Fibroblast of gingiva (primary cell): ENCODE measurements around the gene ITPKC.

Source experiments
- DNase-seq: peaks from one replicate; pipeline ENCODE4 v3.0.0-alpha.2; 2011; ENCODE audit warnings: low read depth

ITPKC gene

DNA sequence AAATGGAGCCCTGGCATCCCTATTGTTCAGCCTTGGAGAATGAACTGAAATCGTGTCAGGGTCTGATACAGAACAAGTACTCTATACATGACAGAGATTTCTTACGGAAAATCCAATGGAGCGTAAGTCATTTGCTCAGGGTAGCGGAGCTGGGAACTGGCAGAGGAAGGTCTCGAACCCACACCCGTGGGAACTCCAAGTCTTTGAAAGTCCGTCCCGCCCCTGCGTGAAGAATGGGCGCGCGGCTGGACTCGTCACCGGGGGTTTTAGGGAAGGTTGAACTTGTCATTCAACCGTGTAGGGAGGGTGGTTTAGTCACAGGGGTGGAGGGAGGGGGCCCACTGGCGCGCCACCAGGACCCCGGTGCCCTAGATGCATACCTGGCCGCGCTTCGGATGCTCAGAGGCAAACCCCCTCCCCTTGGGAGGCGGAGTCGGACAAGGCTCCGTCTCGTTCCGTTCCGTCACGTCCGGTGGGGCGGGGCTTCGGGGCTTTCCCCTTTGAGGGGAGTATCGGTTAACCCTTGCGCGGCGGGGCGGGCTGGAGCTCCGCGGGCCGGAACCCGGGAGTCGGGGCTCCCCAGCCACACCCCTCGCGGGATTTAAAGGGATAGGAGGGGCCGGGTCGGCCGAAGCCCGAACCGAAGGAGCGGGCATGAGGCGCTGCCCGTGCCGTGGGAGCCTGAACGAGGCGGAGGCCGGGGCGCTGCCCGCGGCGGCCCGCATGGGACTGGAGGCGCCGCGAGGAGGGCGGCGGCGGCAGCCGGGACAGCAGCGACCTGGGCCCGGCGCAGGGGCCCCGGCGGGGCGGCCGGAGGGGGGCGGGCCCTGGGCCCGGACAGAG, at the start of gene ITPKC, which contains the start of gene COQ8B:
TSS of gene ITPKC (plus strand) at position 631 of the 843 bp plus-strand sequence. CDS start at position 655, 24 bp downstream.
TSS of gene COQ8B (minus strand) at position 405 of the 843 bp plus-strand sequence. CDS start 2,254 bp downstream, outside the sequence.
- peak; percentile 97 for DNase-seq

GRCh38 chr19:40667602-40668001, 49.3 kb upstream of the ITPKC start:
- DNase-seq, result no peak

GRCh38 chr19:40668991-40669614, 47.8 kb upstream of the ITPKC start:
- DNase-seq, result no peak

DNA sequence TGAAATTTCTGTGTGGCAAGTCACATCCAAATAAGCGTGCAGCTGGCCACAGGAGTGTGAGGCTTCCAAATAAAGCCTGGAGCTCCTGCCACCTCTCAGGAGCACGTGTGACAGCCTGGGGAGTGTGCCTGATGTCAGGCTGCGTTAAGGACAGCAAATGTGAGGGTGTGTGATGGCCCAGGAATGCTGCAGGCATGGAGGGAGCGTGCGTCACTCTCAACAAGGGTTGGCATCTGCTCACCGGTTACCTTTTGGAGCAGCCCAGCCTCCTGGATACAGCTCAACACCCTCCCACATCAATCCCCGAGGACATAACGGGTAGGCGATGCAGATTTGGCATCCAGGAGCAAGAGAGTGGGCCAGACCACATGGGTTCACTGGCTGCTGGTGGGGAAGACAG, 45.5 kb upstream of the ITPKC start:
- no peak for DNase-seq

DNA sequence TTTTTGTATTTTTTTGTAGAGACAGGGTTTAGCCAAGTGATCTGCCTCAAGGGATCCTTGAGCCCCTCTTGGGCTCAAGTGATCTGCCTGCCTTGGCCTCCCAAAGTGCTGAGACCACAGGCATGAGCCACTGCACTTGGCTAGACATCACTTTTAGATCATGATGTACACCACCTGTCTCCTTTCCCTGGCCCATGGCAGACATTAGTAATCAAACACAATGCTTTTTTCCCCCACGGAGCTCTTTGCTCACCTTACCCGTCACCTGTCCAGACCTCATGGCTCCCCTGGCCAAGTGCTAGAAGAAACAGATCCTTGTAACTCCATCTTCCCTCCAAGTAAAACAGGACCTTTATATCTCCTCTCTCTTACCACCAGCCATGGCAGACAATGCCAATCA, 44.9 kb upstream of the ITPKC start:
- no peak for DNase-seq

GRCh38 chr19:40672573-40673299, 44.2 kb upstream of the ITPKC start:
- DNase-seq, result no peak

DNA sequence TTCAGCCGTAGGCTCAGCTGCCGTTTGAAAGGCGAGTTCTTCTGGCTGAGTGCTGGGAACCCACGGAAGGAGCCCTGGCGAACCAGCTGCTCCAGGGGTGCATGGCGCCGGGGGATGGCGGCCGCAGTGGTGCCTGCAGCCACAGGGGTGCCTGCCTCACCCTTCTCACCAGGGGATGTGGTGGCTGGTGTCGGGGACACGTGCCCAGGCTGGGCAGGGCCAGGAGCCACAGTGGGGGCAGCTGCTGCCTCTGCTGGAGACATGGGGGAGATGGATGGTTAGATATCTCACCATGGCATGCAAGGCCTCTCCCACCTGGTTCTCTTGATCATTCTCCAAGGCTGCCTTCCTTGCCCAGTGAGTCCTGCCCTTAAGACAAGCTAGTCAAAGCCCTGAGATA, 43.5 kb upstream of the ITPKC start:
- DNase-seq, result no peak

GRCh38 chr19:40674291-40674690, 42.6 kb upstream of the ITPKC start:
- peak; percentile 71 for DNase-seq

DNA sequence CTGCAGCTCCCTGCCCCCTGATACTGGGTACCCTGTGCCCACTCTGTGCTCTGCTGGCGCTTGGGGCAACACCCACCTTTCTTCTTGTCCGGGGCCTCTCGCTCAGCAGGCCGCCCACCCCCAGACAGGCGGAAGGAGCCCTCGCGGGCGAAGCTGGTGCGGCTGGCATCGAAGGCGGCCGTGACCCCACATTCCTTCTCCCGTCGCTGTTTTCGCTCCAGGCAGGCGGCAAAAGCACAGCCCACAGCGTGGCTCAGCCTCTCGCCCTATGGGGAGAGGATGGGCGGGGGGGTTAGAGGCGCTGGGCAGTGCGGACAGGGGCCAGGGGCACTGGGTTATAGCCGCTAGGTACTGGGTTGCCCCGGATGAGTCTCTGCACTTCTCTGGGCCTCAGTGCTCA, 39.8 kb upstream of the ITPKC start:
- DNase-seq, result no peak

- no peak for DNase-seq
These were observed 35.9 kb upstream of the ITPKC start for GRCh38 chr19:40681039-40681438.

DNA sequence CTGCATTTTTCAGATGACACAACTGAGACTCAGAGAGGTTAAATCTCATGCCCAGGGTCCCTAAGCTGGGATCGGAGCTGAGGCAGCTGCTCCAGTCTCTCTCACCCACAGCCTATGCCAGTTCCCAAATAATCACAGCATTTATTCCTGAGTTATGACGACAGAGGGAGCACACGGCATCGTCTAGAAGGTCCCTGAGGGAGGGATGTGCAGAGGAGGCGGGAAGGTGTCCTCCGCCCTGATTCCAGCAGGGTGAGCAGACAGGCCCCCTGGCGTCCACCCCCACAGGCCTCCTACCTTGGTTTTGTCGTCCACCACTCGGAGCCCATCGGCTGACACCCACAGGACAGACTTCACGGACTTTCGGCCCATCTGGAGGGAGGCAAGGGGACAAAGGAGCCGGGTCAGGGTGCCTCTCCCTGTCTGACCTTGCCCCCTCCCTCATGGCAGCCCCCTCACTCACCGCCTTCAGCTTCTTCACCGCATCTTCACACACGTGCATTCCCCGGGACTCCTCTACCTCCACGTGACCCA, 34.4 kb upstream of the ITPKC start:
- DNase-seq, result no peak

DNA sequence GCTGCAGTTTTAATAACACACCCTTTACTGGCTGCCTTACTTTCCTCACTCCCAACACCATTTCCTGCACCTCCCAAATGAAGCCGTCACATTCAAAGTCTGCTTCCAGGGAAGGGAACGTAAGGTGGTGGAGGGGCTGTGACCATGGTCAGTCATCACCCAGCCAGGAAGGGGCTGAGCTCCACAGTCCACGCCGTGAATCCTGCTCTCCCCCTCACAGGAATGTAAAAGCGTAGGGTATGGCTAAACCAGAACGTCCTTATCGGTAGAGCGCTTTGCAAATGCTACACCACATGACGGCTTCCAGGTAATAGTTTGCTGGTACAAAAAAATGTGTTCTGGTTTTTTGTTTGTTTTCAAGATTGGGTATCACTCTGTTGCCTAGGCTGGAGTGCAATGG, 33.5 kb upstream of the ITPKC start:
- DNase-seq, result no peak

- DNase-seq, result no peak
These were observed 32.6 kb upstream of the ITPKC start for GRCh38 chr19:40684280-40684679.

DNA sequence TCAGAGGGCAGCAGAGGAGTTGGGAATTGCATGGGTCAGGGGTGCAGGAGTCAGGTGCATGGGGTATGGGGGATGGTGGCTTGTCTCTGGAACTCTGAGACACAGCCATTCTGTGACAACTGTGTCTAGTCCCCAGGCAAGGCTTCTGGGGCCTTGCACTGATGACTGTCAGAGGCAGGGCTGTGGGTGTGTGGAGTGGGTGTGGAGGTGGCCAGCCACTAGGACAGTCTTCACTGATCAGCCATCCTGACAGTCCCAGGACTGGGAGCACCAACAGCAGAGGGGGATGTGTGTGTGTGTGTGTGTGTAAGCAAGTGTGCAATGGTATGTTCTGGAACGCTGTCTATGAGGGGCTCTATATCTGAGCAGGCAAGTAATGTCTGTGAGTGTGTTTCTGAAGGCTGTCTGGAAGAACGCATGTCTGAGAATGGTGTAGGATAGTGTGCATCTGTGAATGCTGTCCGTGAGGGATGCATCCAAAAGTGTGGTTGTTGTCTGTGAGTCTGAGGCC, 31.8 kb upstream of the ITPKC start:
- DNase-seq, result no peak

DNA sequence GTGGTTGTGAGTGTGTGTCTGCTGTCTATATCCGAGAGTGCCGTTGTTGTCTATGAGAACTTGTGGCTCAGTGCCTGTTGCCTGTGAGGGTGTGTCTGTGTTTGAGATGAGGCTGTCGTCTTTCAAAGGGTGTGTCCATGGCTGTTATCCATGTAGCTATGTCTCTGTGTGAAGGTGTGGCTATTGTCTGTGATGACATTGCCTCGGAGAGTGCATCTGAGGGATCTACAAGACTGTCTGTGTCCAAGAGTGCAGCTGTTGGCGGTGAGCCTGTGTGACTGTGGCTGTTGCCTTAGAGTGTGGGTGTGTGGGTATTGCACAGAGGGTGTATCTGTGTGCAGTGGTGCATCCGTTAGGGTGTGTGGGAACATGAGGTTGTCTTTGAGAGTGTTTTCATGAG, 31.3 kb upstream of the ITPKC start:
- no peak for DNase-seq

DNA sequence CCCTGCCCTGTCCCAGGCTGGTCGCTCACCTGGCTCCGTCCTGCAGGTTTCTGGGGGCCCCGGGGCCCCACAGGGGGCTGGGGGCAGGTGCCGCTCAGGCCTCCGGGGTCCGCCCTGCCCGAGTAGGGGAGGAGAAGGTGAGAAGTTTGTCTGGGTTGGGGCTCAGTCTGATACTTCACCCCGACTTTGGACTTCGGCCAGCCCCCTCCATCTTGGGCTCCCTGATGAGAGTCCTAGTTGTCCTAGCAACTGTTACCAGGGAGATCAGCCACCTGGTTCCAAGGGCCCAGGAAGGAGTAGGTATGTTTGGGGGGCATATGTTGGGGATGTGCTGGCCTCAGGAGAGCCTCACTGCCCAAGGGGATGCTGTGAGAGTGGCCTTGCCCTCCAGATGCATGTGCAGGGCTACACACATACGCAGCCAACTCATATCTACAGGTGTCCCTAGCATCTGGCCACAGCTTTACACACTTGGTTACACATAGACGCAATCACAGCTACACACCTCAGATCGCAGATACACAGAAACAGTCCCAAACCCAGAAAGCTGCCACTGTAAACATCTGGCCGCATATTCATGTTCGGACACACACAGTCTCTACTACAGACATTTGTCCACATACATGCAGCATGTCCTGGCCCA, 29.9 kb upstream of the ITPKC start:
- DNase-seq, result no peak

GRCh38 chr19:40687525-40688016, 29.3 kb upstream of the ITPKC start:
- peak; percentile 73 for DNase-seq

DNA sequence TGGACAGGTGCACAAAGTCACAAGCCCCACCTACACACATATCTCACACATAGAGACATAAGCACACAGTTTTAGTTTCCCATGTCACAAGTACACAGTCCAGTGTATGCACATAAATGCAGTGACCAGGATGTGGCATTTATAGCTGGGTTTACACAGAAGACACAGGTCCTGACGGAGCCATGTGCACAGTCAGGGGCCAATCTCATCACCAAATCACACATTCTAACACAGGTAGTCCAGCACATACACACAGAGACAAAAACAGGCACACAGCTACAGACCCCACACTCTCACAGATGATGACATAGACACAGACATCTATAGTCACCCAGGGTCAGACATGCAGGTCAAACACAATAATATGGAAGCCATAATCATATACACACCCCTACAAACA, 28.6 kb upstream of the ITPKC start:
- DNase-seq, result no peak

DNA sequence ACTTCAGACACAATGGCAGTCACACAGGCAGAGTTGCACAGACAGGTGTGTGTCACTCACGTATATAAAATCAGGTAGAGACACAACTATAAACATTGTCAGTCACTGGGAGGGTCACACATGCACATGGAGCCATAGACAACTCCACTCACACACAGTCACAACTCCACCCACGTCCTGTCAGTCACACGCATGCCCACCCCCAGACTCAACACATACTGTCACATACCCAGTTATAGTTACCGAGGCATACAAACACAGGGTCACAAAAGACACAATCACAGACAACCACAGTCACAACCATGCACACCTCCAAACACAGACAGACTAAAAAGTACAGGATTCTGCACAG, 27.9 kb upstream of the ITPKC start:
- no peak for DNase-seq

DNA sequence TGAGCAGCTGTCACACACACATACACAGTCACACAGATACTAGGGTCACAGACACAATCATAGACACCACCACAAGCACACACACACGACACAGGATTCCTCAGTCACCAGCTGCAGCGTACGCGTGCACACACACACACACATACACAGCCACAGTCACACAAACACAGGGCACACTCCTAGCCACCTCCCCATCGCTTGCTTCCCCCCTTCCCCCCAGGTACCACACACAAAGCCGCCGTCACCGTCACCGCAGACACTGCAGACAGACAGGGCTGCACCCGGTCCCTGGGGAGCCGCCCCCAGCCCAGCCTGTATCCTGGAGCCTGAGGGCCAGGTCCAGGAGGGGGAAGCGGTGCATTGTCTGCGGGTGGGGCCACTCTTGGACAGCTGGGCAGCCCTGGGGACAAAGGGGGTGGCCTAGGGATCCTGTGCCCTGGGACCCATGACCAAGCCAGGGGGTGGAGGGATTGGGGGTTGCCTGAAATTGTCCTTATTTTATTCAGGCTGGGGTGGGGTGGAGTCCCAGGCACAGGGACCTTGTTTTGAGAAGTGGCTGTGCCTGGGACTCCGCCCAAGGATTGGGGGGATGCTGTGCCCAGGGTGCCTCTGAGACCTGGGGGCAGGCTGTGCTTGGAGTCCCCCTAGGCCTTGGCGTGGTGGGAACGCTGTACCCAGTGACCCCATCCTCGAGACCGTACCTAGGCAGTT, 27.4 kb upstream of the ITPKC start:
- no peak for DNase-seq

DNA sequence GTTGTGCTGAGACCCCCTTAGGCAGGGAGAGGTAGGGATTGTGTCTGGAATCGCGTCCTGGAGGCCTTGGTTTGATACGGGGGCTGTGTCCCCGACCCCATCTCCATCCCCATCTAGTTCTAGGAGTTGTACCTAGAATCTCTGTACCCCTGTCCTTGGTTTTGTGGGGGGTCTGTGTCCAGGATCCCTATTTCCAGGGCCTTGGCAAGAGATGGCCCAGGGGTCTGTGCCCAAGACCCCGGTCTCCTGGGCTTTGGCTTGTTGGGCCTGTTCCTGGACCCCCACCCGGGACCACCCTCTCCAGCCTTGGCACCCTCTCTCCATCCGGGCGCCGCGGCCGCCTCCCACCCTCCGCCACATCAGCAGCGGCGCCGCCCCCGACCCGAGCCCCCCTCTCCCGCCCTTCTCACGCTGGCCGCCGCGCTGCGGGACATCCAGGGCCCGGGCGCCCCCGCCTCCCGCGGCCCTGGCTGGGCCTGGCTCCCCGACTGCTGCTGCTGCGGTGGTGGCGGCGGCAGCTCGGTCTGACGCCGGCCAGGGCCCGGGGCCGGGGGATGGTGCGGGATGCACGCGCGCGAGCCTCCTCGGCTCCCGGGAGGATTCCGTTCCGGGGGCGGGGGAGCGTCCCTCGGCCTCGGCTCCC, 26.7 kb upstream of the ITPKC start, which contains the start of gene NUMBL:
TSS of gene NUMBL (minus strand) at position 602 of the 643 bp plus-strand sequence. CDS start at position 434, 168 bp downstream.
- no peak for DNase-seq
